Liver (tissue), 9 donors: ENCODE data around the gene SLC25A41. TPM values are rescaled to one million over a fixed set of nuclear protein-coding genes. Genes with fewer than 3 reads are reported as not detected.

Source experiments
- DNase-seq: peaks from one replicate; pipeline ENCODE4 v3.0.0-alpha.2; 2017; ENCODE audit warnings: low spot score
- H3K27ac ChIP-seq, 2 donors: one replicate each; pipeline ENCODE4 v1.7.0; 2013; ENCODE audit warnings: inconsistent platforms in 2 of 2, low read length in 2 of 2, control low read depth in 1 of 2, low read depth in 1 of 2, mild to moderate bottlenecking in 1 of 2
- H3K27me3 ChIP-seq, 4 donors: one replicate each; pipeline versions ENCODE4 v1.6.1 to v1.7.0; 2013; ENCODE audit warnings: low read length in 3 of 4, inconsistent platforms in 1 of 4, mild to moderate bottlenecking in 1 of 4, moderate library complexity in 1 of 4; ENCODE audit not compliant: control insufficient read depth in 4 of 4, insufficient read depth in 4 of 4
- H3K36me3 ChIP-seq, 4 donors: one replicate each; pipeline versions ENCODE4 v1.6.1 to v1.7.0; 2013; ENCODE audit warnings: low read length in 3 of 4, mild to moderate bottlenecking in 3 of 4, low read depth in 1 of 4, moderate library complexity in 1 of 4; ENCODE audit not compliant: control insufficient read depth in 4 of 4, insufficient read depth in 3 of 4
- H3K4me1 ChIP-seq, 4 donors: one replicate each; pipeline versions ENCODE4 v1.6.1 to v1.7.0; 2013; ENCODE audit warnings: low read length in 3 of 4, mild to moderate bottlenecking in 3 of 4, moderate library complexity in 1 of 4; ENCODE audit not compliant: control insufficient read depth in 4 of 4, insufficient read depth in 4 of 4
- H3K4me3 ChIP-seq, 3 donors: one replicate each; pipeline versions ENCODE4 v1.6.1 to v1.7.0; 2013; ENCODE audit warnings: low read length in 3 of 3, control low read depth in 1 of 3, low read depth in 1 of 3, mild to moderate bottlenecking in 1 of 3
- H3K9ac ChIP-seq, 2 donors: one replicate each; pipeline ENCODE4 v1.7.0; 2013; ENCODE audit warnings: low read length in 2 of 2, mild to moderate bottlenecking in 2 of 2, moderate library complexity in 2 of 2, control low read depth in 1 of 2, low read depth in 1 of 2
- H3K9me3 ChIP-seq, 4 donors: one replicate each; pipeline versions ENCODE4 v1.6.1 to v1.7.0; 2013; ENCODE audit warnings: low read length in 3 of 4; ENCODE audit not compliant: control insufficient read depth in 4 of 4
- EGR1 ChIP-seq, 2 donors: IDR thresholded peaks; 2 replicates each; pipeline ENCODE4 v1.6.1; 2016 to 2018; ENCODE audit warnings: antibody characterized with exemption in 2 of 2, low read depth in 2 of 2
- FOXA1 ChIP-seq: IDR thresholded peaks from 2 replicates; pipeline ENCODE4 v1.6.1; 2016; ENCODE audit warnings: antibody characterized with exemption
- FOXA2 ChIP-seq: IDR thresholded peaks from 2 replicates; pipeline ENCODE4 v1.6.1; 2016; ENCODE audit warnings: antibody characterized with exemption
- GABPA ChIP-seq, 2 donors: IDR thresholded peaks in 1 of 2; conservative IDR thresholded peaks in 1 of 2; 2 replicates each; pipeline ENCODE4 v1.6.1; 2016; ENCODE audit warnings: antibody characterized with exemption in 2 of 2, mild to moderate bottlenecking in 1 of 2, moderate library complexity in 1 of 2
- HNF4A ChIP-seq, 2 donors: conservative IDR thresholded peaks; 2 replicates each; pipeline ENCODE4 v1.6.1; 2016; ENCODE audit warnings: antibody characterized with exemption in 2 of 2, mild to moderate bottlenecking in 2 of 2
- HNF4G ChIP-seq: IDR thresholded peaks from 2 replicates; pipeline ENCODE4 v1.6.1; 2016; ENCODE audit warnings: antibody characterized with exemption
- JUND ChIP-seq, 2 donors: IDR thresholded peaks; 2 replicates each; pipeline ENCODE4 v1.6.1; 2016; ENCODE audit warnings: antibody characterized with exemption in 2 of 2
- NR2F2 ChIP-seq: IDR thresholded peaks from 2 replicates; pipeline ENCODE4 v1.6.1; 2016; ENCODE audit warnings: antibody characterized with exemption
- RAD21 ChIP-seq, 2 donors: IDR thresholded peaks; 2 replicates each; pipeline ENCODE4 v1.6.1; 2016; ENCODE audit warnings: antibody characterized with exemption in 2 of 2, mild to moderate bottlenecking in 2 of 2
- RXRA ChIP-seq, 2 donors: IDR thresholded peaks; 2 replicates each; pipeline ENCODE4 v1.6.1; 2017 to 2018; ENCODE audit warnings: antibody characterized with exemption in 2 of 2, mild to moderate bottlenecking in 1 of 2
- SP1 ChIP-seq: IDR thresholded peaks from 2 replicates; pipeline ENCODE4 v1.6.1; 2018; ENCODE audit warnings: antibody characterized with exemption, mild to moderate bottlenecking
- TAF1 ChIP-seq: conservative IDR thresholded peaks from 2 replicates; pipeline ENCODE4 v1.6.1; 2016; ENCODE audit warnings: antibody characterized with exemption, mild to moderate bottlenecking
- YY1 ChIP-seq: IDR thresholded peaks from 2 replicates; pipeline ENCODE4 v1.6.1; 2016; ENCODE audit warnings: antibody characterized with exemption, mild to moderate bottlenecking
- WGBS: extraction: QIAGEN DNeasy Blood & Tissue Kit; methylation state at CpG from one replicate; pipeline ENCODE4 v1.1.7; 2013; 5-methylcytosine and 5-hydroxymethylcytosine counted together
- polyA plus RNA-seq, 2 donors: library from polyadenylated mRNA; stranded (reverse) in 1 of 2; unstranded in 1 of 2; fragments of 200-250 nt in 1 of 2; fragments of >200 nt in 1 of 2; fragmentation: Nextera tagmentation in 1 of 2; extraction: Ambion mirVana in 1 of 2; gene quantifications; one replicate each; pipeline versions ENCODE4 v1.2.1 to v1.2.3, GENCODE V29; 2013 to 2015
- total RNA-seq, 2 donors: library from RNA; depleted of rRNA; stranded (reverse); fragments of >200 nt; gene quantifications; one replicate each; pipeline ENCODE4 v1.2.3, GENCODE V29; 2014
- TF ChIP-seq, protein P1 (sequence below): IDR thresholded peaks from 2 replicates; pipeline ENCODE4 v1.6.1; 2016; ENCODE audit warnings: antibody characterized with exemption
- TF ChIP-seq, protein P2 (sequence below): IDR thresholded peaks from 2 replicates; pipeline ENCODE4 v1.6.1; 2016; ENCODE audit warnings: antibody characterized with exemption, mild to moderate bottlenecking
- TF ChIP-seq, protein P3 (sequence below): fragments of 150-350 bp; IDR thresholded peaks from 2 replicates; pipeline ENCODE4 v1.5.1; 2017; ENCODE audit warnings: improper control_type of control experiment, low read depth, low read length; ENCODE audit not compliant: missing input control
- TF ChIP-seq, protein P4 (sequence below): IDR thresholded peaks from 2 replicates; pipeline ENCODE4 v1.6.1; 2016; ENCODE audit warnings: antibody characterized with exemption
- donor health status: healthy.
- donor health status: healthy.
- donor health status: healthy.
- donor health status: healthy.
- donor health status: healthy.

SLC25A41 gene
- total and polyA plus RNA-seq, 4 donors, result 0.14 to 0.16 TPM; not detected in 2

DNA sequence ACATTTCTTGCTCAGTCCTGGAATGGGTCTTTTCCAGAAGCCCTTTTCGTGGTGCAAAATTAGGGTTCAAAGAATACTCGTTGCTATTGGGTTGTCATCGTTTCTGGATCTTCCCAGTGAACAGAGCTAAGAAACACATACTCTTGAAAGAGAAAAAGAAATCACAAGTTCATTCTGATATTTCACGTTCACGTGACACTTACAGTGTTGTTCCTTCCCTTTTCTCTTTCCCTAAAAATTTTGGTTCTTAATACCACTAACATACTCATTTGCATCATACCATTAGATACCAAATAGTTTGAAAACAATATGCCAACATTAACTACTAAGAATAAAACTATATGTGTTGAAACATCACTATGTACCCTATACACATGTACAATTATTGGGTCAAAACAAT lies 27.2 kb downstream of the SLC25A41 start:
- no peaks in the 10 kb centered on the region for H3K27me3 ChIP-seq
- no peak overlapping the region for H3K4me3 ChIP-seq
- TF ChIP-seq HNF4A (conservative IDR thresholded peaks at IDR 0.05) (no peak), HNF4G (no peak), SP1 (no peak), NR2F2 (no peak), RXRA (IDR thresholded peaks at IDR 0.05) (no peak), FOXA1 (no peak)
- TF ChIP-seq, protein P1, sequence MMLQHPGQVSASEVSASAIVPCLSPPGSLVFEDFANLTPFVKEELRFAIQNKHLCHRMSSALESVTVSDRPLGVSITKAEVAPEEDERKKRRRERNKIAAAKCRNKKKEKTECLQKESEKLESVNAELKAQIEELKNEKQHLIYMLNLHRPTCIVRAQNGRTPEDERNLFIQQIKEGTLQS, result no peak
- H3K9me3 ChIP-seq, result no peaks in the 10 kb centered on the region
- no peak for DNase-seq
- 86% methylated on average over 5 of the region's 5 CpGs for WGBS
- H3K9ac ChIP-seq, result no peak overlapping the region
- H3K36me3 ChIP-seq, result no peaks in the 10 kb centered on the region
- no peak overlapping the region for H3K27ac ChIP-seq
- peaks cover 0 to 2% (median under 1%) of the 10 kb centered on the region in 4 donors for H3K4me1 ChIP-seq

DNA sequence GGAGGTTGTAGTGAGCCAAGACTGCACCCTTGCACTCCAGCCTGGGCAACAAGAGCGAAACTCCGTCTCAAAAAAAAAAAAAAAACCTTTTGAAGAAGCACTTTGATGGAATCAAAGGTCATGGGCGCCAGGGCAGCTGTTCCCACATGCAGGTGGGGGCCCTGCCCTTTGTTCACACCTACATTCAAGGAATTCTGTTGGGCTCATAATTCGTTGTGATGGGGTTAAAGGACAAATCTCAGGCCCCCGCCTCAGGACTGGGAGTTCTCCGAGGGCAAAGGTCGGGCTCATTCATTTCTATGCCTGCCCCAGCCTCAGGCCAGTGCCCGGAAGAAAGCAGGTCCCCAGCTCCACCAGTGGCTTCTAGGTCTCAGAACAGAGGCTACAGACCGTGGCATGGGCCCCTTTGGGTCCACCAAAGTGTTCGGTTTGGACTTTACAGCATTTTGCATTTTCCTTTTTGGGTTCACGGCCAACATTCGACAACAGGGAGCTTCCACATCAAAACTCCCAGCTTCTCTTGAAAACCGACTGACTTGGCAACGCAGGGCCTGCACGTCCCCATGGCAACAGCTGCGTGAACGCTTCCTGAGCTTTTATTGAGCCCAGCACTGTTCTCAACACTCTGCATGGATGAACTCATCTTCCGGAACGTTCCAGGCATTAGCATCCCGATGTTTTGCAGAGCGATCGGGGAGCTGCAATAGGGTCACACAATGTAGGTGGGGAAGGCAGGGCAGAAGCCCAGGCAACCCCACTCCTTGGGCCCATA lies 30.5 kb downstream of the SLC25A41 start:
- no peak overlapping the region for H3K27ac ChIP-seq
- no peaks in the 10 kb centered on the region for H3K27me3 ChIP-seq
- no peak for DNase-seq
- no peaks in the 10 kb centered on the region for H3K36me3 ChIP-seq
- WGBS, result 54% methylated on average over 22 of the region's 22 CpGs
- no peaks in the 10 kb centered on the region for H3K9me3 ChIP-seq
- H3K4me1 ChIP-seq, result peaks cover 0 to 2% (median under 1%) of the 10 kb centered on the region in 4 donors
- no peak overlapping the region for H3K9ac ChIP-seq
- TF ChIP-seq FOXA2, result no peak
- TF ChIP-seq HNF4A (conservative IDR thresholded peaks at IDR 0.05), result peak; percentile 11 to 43
- TF ChIP-seq NR2F2, result peak; percentile 22
- no peak for TF ChIP-seq JUND (IDR thresholded peaks at IDR 0.05)
- H3K4me3 ChIP-seq, result no peak overlapping the region

DNA sequence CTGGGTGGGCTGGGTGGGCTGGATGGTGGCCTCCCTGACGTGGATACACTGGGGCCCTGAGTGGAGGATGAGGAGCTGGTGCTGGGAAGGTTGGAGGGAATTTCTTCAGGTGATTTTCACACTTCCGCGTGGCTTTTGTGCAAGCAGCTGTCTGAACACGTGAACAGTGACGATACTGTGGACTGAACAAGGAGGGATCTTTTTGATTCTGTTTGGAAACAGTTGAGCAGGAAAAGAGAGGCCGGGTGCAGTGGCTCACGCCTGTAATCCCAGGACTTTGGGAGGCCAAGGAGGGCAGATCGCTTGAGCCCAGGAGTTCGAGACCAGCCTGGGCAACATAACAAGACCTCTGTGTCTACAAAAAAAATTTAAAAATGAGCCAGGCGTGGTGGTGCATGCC lies 31.5 kb downstream of the SLC25A41 start:
- Histone ChIP-seq H3K9ac (no peak overlapping the region), H3K27me3 (no peaks in the 10 kb centered on the region), H3K9me3 (no peaks in the 10 kb centered on the region), H3K4me1 (peaks cover 0 to 2% (median under 1%) of the 10 kb centered on the region in 4 donors), H3K4me3 (no peak overlapping the region), H3K36me3 (no peaks in the 10 kb centered on the region), H3K27ac (no peak overlapping the region)
- no peak for DNase-seq
- TF ChIP-seq, protein P2, sequence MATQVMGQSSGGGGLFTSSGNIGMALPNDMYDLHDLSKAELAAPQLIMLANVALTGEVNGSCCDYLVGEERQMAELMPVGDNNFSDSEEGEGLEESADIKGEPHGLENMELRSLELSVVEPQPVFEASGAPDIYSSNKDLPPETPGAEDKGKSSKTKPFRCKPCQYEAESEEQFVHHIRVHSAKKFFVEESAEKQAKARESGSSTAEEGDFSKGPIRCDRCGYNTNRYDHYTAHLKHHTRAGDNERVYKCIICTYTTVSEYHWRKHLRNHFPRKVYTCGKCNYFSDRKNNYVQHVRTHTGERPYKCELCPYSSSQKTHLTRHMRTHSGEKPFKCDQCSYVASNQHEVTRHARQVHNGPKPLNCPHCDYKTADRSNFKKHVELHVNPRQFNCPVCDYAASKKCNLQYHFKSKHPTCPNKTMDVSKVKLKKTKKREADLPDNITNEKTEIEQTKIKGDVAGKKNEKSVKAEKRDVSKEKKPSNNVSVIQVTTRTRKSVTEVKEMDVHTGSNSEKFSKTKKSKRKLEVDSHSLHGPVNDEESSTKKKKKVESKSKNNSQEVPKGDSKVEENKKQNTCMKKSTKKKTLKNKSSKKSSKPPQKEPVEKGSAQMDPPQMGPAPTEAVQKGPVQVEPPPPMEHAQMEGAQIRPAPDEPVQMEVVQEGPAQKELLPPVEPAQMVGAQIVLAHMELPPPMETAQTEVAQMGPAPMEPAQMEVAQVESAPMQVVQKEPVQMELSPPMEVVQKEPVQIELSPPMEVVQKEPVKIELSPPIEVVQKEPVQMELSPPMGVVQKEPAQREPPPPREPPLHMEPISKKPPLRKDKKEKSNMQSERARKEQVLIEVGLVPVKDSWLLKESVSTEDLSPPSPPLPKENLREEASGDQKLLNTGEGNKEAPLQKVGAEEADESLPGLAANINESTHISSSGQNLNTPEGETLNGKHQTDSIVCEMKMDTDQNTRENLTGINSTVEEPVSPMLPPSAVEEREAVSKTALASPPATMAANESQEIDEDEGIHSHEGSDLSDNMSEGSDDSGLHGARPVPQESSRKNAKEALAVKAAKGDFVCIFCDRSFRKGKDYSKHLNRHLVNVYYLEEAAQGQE, result no peak
- TF ChIP-seq RAD21 (IDR thresholded peaks at IDR 0.05) (no peak), HNF4A (conservative IDR thresholded peaks at IDR 0.05) (no peak), FOXA1 (no peak), TAF1 (no peak), HNF4G (no peak), EGR1 (IDR thresholded peaks at IDR 0.05; ENCODE audit: low read depth in 2 of 2) (no peak), SP1 (no peak), NR2F2 (no peak), GABPA (IDR thresholded peaks at IDR 0.05 in 1 of 2, conservative IDR thresholded peaks at IDR 0.05 in 1 of 2) (no peak), YY1 (no peak), RXRA (IDR thresholded peaks at IDR 0.05) (no peak), JUND (IDR thresholded peaks at IDR 0.05) (no peak)
- TF ChIP-seq, protein P3, sequence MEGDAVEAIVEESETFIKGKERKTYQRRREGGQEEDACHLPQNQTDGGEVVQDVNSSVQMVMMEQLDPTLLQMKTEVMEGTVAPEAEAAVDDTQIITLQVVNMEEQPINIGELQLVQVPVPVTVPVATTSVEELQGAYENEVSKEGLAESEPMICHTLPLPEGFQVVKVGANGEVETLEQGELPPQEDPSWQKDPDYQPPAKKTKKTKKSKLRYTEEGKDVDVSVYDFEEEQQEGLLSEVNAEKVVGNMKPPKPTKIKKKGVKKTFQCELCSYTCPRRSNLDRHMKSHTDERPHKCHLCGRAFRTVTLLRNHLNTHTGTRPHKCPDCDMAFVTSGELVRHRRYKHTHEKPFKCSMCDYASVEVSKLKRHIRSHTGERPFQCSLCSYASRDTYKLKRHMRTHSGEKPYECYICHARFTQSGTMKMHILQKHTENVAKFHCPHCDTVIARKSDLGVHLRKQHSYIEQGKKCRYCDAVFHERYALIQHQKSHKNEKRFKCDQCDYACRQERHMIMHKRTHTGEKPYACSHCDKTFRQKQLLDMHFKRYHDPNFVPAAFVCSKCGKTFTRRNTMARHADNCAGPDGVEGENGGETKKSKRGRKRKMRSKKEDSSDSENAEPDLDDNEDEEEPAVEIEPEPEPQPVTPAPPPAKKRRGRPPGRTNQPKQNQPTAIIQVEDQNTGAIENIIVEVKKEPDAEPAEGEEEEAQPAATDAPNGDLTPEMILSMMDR, result no peak
- TF ChIP-seq, protein P1, result no peak
- TF ChIP-seq, protein P4, sequence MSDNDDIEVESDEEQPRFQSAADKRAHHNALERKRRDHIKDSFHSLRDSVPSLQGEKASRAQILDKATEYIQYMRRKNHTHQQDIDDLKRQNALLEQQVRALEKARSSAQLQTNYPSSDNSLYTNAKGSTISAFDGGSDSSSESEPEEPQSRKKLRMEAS, result no peak
- 85% methylated on average over 10 of the region's 10 CpGs for WGBS
